Esophagus muscularis mucosa (tissue), 3 donors: ENCODE measurements around the gene BIN1.

Experiments used
- EP300 ChIP-seq: sonication (generic); formaldehyde crosslinking; IDR thresholded peaks from one replicate; pipeline ENCODE4 v1.6.1; 2017; ENCODE audit warnings: antibody characterized with exemption
- POLR2A ChIP-seq: fragments of 450-650 bp; IDR thresholded peaks from one replicate; pipeline ENCODE4 v1.6.1; 2017; ENCODE audit warnings: antibody characterized with exemption, moderate library complexity, mild to moderate bottlenecking, low read depth
- POLR2AphosphoS5 ChIP-seq, 2 donors: sonication (generic); formaldehyde crosslinking; IDR thresholded peaks; one replicate each; pipeline ENCODE4 v1.6.1; 2017; ENCODE audit warnings: antibody characterized with exemption in 2 of 2

- no peak for TF ChIP-seq EP300
- no peak for TF ChIP-seq POLR2AphosphoS5 (IDR thresholded peaks at IDR 0.05)
- TF ChIP-seq POLR2A, result no peak
These were observed 56.2 kb downstream of the BIN1 start for GRCh38 chr2:127050803-127051115.
